NCI-H2227 treated with DMSO at 0.1 percent for 48 hours (cell line): Measurements from ENCODE around the gene MACF1.
"Not testable (repeated sequence)": the region's sequence is repeated elsewhere in the genome, so short reads cannot be mapped to it uniquely, and the experiment has no call there.

ENCODE experiments used
- DNase-seq: peaks from one replicate; lab custom pipeline; 2025; lab: John Stamatoyannopoulos, UW

Gene MACF1

DNA sequence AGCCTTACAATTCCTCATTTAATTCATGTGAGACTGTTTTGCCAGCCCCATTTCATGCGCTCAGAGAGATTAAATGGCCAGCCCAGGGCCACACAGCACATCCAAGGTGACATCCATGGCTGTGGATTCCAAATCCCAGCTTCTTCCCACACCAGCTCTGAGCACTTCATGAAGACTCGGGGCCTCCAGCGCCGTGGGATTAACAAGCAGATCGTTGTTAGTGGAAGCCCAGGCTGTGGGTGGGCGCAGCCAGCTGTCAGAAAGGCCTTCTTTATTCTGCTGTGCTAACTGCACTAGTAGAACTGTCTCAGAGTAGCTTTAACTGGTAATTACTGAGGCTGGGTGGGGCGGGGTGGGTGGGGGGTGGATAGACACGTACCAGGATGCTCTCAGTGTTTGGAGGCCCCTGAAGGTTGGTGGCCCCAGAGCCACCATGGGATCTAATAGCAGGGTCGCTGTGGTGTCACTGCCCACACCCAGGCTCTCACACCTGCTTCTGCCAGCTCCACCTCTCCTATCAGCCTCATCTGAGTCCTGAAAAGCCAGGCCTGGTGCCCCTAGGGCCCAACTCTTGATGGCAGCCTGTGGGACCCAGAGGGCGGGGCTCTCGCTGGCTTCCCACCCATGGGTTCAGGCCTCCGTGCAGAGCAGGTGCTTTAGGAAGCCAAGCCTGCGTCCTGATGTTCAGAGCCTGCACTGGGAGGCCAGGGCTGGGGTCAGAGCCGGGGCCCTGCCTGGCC lies 290.3 kb downstream of the MACF1 start:
- no peak for DNase-seq

DNA sequence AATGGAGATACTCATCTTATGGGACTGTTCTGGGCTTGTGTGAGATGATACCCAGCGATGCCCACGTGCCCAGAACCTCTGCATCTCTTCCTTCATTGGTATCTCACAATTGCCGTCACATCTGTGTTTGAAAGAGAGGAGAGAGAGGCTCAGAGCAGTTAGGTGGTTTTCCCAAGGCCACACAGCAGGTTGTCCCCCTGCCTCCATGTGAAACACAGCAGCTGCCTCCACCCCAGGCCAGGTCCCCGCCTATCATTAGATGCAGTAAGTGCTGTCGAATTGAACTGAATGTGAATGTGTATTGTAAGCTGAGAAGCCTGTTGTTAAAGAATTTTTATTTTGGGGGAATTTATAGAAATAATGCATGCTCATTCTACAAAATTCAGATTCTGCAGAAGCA lies 292.0 kb downstream of the MACF1 start:
- DNase-seq: not testable (repeated sequence)

DNA sequence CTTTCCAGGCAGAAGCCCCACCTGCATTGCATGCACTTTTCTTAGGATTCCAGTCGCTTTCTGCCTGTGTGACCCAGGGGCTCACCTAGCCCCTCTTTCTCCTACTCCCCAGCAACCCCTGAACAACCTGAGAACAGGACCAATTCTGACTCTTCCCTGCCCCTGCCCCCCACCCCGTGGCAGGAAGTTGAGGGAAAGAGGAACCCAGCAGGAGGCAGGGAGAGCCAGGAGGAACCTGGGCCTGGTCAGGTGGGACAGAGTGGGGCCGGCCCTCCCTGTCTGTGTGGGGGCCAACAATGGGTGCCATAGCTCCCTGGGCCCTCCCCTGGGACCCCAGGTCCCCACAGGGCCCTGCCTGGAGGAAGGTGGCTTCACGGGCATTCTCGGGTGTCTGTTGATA lies 293.1 kb downstream of the MACF1 start:
- no peak for DNase-seq

DNA sequence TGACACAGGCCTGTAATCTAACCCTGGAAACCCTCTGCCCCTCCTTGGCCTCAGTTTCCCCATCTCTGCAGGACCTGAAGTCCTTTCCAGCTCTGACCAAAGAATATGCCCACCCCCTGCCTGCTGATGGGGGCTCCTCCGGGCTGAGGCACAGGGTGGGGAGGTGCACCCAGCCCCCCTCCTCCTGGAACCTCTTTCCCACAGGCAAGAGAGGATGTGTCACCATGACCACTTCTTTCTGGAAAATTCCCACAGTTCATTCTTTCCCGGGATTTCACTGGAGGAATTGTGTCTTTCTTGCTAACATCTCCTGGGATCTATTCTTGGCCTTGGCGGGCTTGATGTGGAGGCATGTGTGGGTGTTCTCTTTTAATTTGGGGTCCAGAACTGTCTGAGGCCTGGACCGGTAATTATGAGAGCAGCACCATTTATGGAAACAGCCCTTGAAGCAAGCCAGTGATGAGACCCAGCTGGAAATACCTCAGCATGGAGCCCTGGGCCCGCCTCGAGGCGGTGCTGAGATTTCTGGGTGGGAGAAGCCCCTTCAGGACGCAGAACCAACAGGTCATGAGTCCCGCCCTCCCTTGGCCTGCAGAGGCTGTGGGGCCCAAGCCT lies 293.7 kb downstream of the MACF1 start:
- DNase-seq: not testable (repeated sequence)

DNA sequence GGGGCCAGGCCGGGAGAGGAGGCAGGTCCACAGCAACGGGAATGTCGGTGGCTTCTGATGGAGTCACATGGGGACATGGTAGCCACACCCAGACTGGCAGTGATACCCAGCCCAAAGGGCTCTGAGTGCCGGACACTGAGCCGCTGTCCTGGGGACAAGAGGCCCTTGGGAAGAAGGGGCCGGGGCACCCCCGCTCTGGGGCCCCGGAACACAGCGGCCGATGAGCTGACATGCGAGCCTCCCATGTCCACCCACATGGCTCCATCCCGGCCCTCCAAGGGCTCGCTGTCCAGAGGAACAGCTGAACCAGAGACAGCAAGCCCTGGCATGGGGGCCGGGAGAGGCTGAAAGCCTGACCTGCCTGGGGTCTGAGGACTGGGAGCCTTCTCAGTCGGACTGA lies 294.3 kb downstream of the MACF1 start:
- not testable (repeated sequence) for DNase-seq

DNA sequence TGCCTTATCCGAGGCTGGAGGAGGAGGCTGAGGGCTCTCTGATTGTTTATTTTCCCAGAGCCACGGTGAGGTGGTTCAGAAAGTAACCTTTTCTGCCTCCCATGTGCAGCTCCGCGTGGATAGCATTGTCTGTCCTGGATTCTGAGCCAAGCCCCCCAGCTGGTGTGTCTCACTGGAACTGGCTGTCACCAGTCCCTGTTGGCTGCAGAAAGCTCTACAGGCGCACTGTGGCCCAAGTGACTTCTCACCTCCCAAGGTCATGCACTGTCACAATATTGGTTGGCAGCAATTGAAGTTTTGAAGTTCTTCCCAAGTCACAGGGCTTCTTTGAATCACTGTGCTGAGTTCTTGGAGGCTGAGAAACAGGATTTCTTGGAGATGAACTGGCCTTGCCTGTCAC lies 295.2 kb downstream of the MACF1 start:
- DNase-seq: no peak

DNA sequence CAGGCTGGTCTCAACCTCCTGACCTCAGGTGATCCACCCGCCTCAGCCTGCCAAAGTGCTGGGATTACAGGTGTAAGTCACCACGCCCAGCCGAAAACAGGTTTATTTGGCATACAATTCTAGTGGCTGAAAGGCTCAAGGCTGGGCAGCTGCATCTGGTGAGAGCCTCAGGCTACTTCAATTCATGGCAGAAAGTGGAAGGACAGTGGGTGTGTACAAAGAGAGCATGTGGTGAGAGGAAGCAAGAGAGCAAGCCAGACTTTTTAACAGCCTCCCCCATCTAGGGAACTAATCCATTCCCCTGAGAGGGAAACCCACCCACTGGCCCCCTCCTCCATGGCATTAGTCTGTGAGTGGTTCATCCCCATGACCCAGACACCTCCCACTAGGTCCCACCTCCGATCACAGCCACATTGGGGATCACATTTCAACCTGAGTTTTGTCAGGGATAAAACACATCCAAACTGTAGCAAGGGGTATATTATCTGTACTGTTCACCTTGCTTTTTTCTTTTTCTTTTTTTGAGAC lies 296.4 kb downstream of the MACF1 start:
- DNase-seq: no peak

DNA sequence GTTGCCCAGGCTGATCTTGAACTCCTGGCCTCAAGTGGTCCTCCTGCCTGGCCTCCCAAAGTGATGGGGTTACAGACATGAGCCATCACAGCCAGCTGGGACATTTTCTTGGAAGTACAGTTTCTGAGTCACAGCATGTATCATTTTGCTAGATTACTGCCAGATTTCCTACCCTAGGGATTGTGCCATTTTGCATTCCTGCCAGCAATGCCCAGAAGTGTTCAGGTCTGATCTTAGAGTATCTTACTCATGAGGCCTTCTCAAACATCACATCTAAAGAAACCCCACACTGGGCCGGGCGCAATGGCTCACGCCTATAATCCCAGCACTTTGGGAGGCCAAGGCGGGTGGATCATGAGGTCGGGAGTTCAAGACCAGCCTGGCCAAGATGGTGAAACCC lies 297.2 kb downstream of the MACF1 start:
- no peak for DNase-seq

DNA sequence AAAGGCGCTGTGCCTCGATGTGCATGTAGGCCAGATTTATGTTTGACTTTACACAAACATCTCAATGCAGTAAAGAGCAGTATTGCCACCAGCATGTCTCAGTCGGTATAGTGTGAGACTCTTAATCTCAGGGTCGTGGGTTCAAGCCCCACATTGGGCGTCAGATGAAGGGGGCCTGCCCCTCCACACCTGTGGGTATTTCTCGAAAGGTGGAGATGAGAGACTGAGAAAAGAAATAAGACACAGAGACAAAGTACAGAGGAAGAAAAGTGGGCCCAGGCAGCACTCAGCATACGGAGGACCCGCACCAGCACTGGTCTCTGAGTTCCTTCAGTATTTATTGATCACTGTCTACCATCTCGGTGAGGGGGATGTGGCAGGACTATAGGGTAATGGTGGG lies 299.9 kb downstream of the MACF1 start:
- DNase-seq: not testable (repeated sequence)

DNA sequence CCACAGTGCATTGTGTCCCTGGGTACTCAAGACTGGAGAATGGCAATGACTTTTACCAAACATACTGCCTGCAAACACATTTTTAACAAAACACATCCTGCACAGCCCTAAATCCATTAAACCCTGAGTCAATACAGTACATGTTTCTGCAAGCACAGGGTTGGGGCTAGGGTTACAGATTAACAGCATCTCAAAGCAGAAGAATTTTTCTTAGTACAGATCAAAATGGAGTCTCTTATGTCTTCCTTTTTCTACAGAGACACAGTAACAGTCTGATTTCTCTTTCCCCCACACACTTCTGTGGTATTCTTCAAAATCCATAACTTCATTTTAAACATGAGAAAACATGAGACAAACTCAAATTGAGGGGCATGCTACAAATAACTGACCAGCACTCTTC lies 300.8 kb downstream of the MACF1 start:
- no peak for DNase-seq

DNA sequence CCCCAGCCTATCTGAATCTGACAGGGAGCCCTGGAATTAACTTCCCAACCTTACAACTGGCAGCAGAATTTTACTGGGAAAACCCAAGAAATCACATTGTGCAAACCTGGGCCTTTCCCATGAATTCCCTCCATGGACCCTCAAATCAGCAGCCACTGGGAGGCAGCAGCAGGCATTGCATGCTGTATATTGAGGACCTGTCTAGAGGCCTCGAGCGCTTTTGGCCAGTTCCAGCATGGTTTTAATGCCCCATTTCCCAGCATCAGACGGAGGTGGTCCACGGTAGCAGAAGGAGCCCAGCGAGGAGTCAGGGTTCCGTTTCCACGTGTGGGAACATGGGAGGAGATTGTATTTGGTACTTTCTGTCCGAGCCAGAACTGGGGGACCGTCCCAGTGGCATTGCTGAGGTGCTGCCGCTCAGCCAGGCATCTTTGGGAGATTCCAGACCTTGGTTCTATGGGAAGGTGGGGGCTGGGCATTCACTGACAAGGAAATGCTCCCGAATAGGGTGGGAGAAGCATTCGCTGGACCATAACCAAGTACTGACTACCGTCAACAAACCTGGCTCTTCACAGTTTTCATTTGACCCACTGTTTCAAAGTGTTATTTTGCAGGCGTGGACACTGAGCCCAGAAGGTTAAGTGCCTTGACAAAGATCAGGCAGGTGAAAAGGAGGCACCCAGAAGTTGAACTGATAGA lies 302.9 kb downstream of the MACF1 start:
- peak; percentile 22 for DNase-seq

DNA sequence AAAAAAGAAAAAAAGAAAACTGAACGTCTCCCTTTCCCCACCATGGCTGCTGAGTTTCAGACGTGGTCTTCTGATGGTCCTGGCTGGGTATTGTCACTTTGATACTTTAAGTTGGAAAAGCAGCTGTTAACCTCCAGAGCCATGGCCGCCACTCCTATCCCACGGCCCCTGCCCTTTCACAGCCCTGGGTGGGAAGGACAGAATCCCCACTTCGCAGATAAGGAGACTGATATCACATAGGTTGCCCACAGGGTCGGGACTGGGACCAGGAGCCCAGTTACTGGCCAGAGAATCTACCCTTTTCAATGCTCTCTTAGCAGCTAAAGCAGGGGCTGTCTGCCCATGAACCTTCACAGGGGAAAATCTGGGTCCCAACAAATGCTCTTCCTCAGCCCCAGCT lies 303.8 kb downstream of the MACF1 start:
- DNase-seq: no peak

DNA sequence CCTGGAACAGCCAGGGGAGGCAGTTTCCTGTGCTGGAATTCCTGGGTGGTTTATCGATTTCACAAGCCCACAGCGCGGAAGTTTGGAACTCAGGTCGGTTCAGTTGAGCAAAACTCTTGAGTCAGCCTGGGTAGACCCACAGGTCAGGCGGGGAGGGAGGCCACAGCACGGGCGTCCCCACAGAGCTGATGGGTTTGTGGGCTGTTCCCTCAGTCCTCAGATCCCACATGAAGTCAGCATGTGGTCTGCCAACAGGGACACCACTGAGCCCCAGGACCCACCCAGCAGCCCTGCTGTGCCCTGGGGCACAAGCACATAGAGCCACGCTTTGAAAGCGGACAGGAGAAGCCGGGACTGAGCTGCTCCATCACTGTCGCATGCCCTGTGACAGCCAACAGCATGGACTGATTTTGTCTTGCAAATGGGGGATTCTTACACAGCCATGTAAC lies 304.4 kb downstream of the MACF1 start:
- no peak for DNase-seq

DNA sequence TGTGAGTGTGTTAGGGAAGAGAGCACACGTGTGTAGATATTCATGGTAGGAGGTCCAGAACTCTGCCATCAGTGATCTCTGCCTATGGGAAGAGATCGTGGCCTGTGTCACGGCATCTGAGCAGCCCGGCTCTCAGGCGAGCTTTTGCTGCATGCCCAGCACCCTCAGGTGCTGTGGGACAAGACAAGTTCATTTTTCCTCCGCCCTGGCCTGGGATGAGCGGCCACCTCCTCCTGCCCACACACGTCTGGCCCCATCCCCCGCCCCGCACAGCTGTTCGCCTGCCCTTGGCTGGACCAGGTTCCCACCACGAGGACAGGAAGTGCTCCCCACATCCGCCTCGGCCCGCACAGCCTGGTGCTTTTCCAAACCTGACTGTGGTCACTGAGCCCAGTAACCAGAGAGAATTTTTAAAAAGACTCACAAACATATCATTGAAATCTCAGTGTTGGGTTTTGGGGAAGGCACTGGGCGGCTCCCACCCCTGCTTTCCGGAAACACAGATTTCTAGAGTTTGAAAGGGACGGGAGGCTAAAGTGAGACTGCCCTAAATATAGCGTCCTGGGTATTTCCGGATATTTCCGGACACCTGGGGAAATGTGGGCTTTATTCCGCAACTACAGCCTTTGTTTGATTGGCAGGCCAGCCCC lies 305.0 kb downstream of the MACF1 start:
- DNase-seq: no peak

DNA sequence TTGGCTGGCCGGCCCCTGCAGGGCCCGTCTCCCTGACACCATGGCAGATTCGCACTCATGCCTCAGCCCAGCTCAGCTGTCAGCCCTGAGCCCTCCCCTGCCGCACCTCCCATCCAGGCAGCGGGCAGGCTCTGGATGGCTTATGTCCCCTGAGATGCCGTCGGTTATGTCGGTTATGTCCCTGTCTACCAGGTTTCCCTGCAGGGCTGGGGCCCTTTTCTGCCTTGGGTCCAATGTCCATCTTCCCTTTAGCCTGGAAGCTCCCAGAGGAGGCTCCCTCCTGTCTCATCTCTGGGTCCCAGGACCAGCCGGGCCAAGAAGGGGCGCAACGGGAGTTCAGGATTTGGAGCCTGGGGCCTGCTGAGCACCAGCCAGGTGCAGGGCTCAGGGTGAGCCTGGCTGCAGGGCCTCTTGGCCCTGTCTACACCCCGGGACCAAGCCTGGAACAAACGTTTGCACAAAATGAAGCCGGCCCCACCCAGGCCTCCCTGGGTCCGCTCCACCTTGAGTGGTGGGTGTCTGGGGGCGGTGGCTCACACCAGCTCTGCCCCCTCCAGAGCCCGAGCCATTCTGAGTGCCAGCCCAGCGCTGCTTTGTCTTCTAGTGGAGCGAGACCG lies 306.2 kb downstream of the MACF1 start:
- DNase-seq: not testable (repeated sequence)

DNA sequence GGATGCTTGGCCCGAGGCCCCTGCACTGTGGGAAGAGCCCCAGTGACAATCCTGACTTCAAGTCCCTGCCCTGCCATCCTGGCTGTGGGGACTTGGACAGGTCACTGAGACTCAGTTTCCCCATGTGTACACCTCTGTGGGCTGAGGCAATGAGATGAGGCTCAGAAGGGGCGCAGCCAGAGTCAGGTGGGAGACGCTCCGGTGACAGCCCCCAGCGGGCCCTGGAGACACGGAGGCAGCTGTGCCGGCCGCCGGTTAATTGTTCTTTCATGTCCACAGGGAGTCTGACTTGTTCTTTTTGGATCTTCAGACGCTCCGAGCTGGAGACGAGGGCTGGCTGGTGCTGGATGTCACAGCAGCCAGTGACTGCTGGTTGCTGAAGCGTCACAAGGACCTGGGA lies 307.0 kb downstream of the MACF1 start:
- DNase-seq: not testable (repeated sequence)

DNA sequence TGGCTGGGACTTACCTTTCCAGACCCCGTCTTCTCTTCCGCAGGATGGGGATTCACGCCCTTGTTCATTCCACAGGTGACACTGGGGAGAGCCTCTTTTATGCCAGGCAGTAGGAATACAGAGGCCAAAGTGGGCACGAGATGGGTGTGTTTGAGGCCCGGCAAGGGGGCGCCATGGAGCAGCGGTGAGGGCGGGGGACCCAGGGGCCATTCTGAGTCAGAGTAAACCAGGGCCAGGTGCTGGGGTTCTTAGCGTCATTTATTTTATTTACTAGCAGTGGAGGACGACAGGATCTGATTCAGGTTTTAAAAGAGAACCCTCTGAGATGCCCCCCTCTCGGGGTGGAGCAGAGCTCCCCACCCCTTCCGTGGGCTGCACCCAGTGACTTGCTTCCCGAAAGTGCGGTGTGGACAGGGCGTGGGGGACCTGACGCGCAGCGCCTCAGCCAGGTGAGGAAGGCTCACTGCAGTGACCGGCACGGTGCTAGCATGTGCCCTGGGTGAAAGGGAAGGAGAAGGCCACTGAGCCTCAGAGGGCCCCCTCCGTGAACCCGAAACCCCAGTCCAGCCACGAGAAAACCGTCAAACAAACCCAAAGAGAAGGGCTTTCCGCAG lies 307.8 kb downstream of the MACF1 start:
- not testable (repeated sequence) for DNase-seq

DNA sequence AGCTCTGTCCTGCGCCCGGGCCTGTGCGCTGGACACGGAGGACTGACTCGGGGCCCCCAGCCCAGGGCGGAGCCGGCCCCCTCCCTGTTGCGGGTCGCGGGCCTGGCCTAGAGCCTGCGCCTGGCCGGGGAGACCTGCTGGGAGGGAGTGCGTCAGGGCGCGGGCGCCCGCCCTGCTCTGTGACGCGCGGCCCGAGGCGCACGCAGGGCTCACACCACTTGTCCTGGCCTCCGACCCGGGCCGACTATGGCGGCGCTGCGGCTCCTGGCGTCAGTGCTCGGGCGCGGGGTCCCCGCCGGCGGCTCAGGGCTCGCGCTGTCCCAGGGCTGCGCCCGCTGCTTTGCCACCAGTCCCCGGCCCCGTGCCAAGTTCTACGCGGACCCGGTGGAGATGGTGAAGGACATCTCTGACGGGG lies 310.2 kb downstream of the MACF1 start:
- not testable (repeated sequence) for DNase-seq

DNA sequence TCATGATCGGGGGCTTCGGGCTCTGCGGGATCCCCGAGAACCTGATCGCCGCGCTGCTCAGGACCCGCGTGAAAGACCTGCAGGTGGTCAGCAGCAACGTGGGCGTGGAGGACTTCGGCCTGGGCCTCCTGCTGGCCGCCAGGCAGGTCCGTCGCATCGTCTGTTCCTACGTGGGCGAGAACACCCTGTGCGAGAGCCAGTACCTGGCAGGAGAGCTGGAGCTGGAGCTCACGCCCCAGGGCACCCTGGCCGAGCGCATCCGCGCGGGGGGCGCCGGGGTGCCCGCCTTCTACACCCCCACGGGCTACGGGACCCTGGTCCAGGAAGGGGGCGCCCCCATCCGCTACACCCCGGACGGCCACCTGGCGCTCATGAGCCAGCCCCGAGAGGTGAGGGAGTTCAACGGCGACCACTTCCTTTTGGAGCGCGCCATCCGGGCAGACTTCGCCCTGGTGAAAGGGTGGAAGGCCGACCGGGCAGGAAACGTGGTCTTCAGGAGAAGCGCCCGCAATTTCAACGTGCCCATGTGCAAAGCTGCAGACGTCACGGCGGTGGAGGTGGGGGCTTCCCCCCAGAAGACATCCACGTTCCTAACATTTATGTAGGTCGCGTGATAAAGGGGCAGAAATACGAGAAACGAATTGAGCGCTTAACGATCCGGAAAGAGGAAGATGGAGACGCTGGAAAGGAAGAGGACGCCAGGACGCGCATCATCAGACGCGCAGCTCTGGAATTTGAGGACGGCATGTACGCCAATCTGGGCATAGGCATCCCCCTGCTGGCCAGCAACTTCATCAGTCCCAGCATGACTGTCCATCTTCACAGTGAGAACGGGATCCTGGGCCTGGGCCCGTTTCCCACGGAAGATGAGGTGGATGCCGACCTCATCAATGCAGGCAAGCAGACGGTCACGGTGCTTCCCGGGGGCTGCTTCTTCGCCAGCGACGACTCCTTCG lies 310.9 kb downstream of the MACF1 start:
- not testable (repeated sequence) for DNase-seq

DNA sequence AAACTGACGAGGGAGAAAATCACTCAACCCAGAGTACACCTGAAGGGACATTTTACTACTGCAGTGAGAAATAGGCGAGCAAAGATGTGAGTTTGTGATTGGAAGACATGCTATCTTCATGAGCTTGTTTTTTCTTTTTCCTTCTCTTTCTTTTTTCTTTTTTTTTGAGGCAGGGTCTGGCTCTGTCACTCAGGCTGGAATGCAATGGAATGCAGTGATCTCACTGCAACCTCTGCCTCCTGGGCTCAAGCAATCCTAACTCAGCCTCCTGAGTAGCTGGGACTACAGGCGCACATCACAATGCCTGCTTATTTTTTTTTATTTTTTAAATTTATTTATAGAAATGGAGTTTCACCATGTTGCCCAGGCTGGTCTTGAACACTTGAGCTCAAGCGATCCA lies 312.3 kb downstream of the MACF1 start:
- DNase-seq: not testable (repeated sequence)
